K562 (cell line): Measurements from ENCODE around the gene ZNF581. TPM values are rescaled to one million over a fixed set of nuclear protein-coding genes. Genes with fewer than 3 reads are reported as not detected.

Experiments
- ARHGAP35 ChIP-seq: fragments of 450-650 bp; IDR thresholded peaks from 2 replicates; pipeline ENCODE4 v1.6.1; 2018; ENCODE audit not compliant: partially characterized antibody
- EHMT2 ChIP-seq: fragments of 450-650 bp; IDR thresholded peaks from 2 replicates; pipeline ENCODE4 v1.6.1; 2018; ENCODE audit warnings: antibody characterized with exemption
- ETS2 ChIP-seq: IDR thresholded peaks from 2 replicates; pipeline ENCODE4 v1.6.1; 2016; ENCODE audit warnings: borderline replicate concordance, missing genetic modification characterization, mild to moderate bottlenecking, moderate library complexity, missing compliant biosample characterization; ENCODE audit not compliant: poor library complexity, severe bottlenecking
- NFRKB ChIP-seq: fragments of 450-650 bp; IDR thresholded peaks from 2 replicates; pipeline ENCODE4 v1.6.1; 2016; ENCODE audit warnings: low read depth
- PRDM10 ChIP-seq: fragments of 450-650 bp; IDR thresholded peaks from 2 replicates; pipeline ENCODE4 v1.6.1; 2018; ENCODE audit not compliant: partially characterized antibody
- SNAPC5 ChIP-seq: fragments of 250-450 bp; sonication (Bioruptor Pico); IDR thresholded peaks from 2 replicates; pipeline ENCODE4 v1.8.0; 2021; ENCODE audit warnings: moderate library complexity, mild to moderate bottlenecking, inconsistent platforms
- TEAD2 ChIP-seq: fragments of 450-650 bp; IDR thresholded peaks from 2 replicates; pipeline ENCODE4 v1.6.1; 2016; ENCODE audit warnings: missing genetic modification characterization, control low read depth, missing compliant biosample characterization
- ZBED1 ChIP-seq: IDR thresholded peaks from 2 replicates; pipeline ENCODE4 v1.6.1; 2014
- ZBTB40 ChIP-seq, 2 experiments: fragments of 450-650 bp in 1 of 2; sonication (generic) in 1 of 2; formaldehyde crosslinking in 1 of 2; IDR thresholded peaks; 2 replicates each; pipeline versions ENCODE4 v1.7.1 to v1.9.0; 2016 to 2022; ENCODE audit warnings: inconsistent platforms in 1 of 2, mild to moderate bottlenecking in 1 of 2, missing genetic modification reagents in 1 of 2
- ZNF134 ChIP-seq: fragments of 250-450 bp; sonication (Bioruptor Pico); conservative IDR thresholded peaks from 2 replicates; pipeline ENCODE4 v1.4.0; 2020
- ZNF785 ChIP-seq: fragments of 250-450 bp; sonication (Bioruptor Pico); IDR thresholded peaks from 2 replicates; pipeline ENCODE4 v1.4.0; 2020; ENCODE audit warnings: mild to moderate bottlenecking
- polyA plus RNA-seq, 8 experiments: library from polyadenylated mRNA; depleted of rRNA in 4 of 8; stranded (reverse) in 5 of 8; unstranded in 3 of 8; fragments of >200 nt; fragmentation: Nextera tagmentation in 2 of 8; fragmentation: Illumina TruSeq in 1 of 8; extraction: Ambion mirVana in 2 of 8; extraction: Trizol in 1 of 8; gene quantifications; 2 replicates each; pipeline versions ENCODE4 v1.2.1 to v1.2.3, GENCODE V29; 2011 to 2014; ENCODE audit warnings: inconsistent platforms in 1 of 8, missing spikeins in 1 of 8
- total RNA-seq, 7 experiments: library from RNA; depleted of rRNA in 6 of 7; stranded (reverse); fragments of >200 nt in 6 of 7; fragmentation: Illumina TruSeq in 2 of 7; extraction: Trizol in 2 of 7; gene quantifications; 2 replicates each; pipeline versions ENCODE4 v1.2.1 to v1.2.3, GENCODE V29; 2011 to 2021; ENCODE audit warnings: low replicate concordance in 1 of 7

The ZNF581 gene
- total and polyA plus RNA-seq, 9 of the 15 experiments (the other 6 are each of a cell fraction or from before 2014, with no cell fraction given): 2.4 to 39.4 (median 15.4) TPM

GRCh38 chr19:55599842-55600661 lies 43.4 kb upstream of the ZNF581 start, which contains the start of gene ZNF524 (continued):
- no peak for TF ChIP-seq ZBTB40 (IDR thresholded peaks at IDR 0.05)
- TF ChIP-seq ZBTB40 (CRISPR knock-in tag; IDR thresholded peaks at IDR 0.05): no peak
- no peak for TF ChIP-seq ZBED1
- no peak for TF ChIP-seq SNAPC5 (CRISPR knock-in tag)
- TF ChIP-seq ETS2 (tag): no peak
- TF ChIP-seq EHMT2: no peak
- TF ChIP-seq ZNF785 (CRISPR knock-in tag): no peak
- TF ChIP-seq TEAD2 (tag): no peak
- peak; percentile 34; the same call in 1 of the 2 replicates for TF ChIP-seq ZNF134 (CRISPR knock-in tag)
- peak; percentile 59 for TF ChIP-seq PRDM10
- no peak for TF ChIP-seq ARHGAP35
- TF ChIP-seq NFRKB: peak; percentile 93
